Omental fat pad (tissue), 4 donors: ENCODE measurements around the gene SPINK4. TPM values are rescaled to one million over a fixed set of nuclear protein-coding genes. Genes with fewer than 3 reads are reported as not detected.
A peak's percentile ranks its signal among the peaks of the same experiment; 100 is the strongest.

Experiments used
- ATAC-seq: fragments of 150-250 bp; one replicate; pipeline ENCODE4 v1.9.1; 2016; ENCODE audit warnings: mild to moderate bottlenecking, moderate library complexity; ENCODE audit not compliant: low FRiP score
- DNase-seq: peaks from one replicate; pipeline ENCODE4 v3.0.0-alpha.2; 2019; ENCODE audit warnings: low spot score
- CTCF ChIP-seq, 3 donors: fragments of 450-650 bp; IDR thresholded peaks; one replicate each; pipeline ENCODE4 v1.5.1; 2016 to 2017; ENCODE audit warnings: antibody characterized with exemption in 3 of 3, mild to moderate bottlenecking in 3 of 3, moderate library complexity in 2 of 3
- total RNA-seq, 4 donors: library from RNA; depleted of rRNA; stranded (reverse); fragments of >200 nt; gene quantifications; one replicate each; pipeline ENCODE4 v1.1.0, GENCODE V29; 2016

SPINK4 gene
- total RNA-seq, 4 donors from 2014 or later = not detected

- TF ChIP-seq CTCF (IDR thresholded peaks at IDR 0.05) = no peak
- DNase-seq = no peak
- no peak for ATAC-seq
Observed at GRCh38 chr9:33287087-33287490, 47.1 kb downstream of the SPINK4 start.

- DNase-seq (no peak), ATAC-seq (no peak)
- no peak for TF ChIP-seq CTCF (IDR thresholded peaks at IDR 0.05)
Observed at GRCh38 chr9:33288235-33288634, 48.3 kb downstream of the SPINK4 start.

GRCh38 chr9:33288828-33289483, 49.0 kb downstream of the SPINK4 start:
- no peak for ATAC-seq
- DNase-seq = no peak

GRCh38 chr9:33289496-33289895, 49.5 kb downstream of the SPINK4 start:
- DNase-seq (no peak), ATAC-seq (no peak)
- no peak for TF ChIP-seq CTCF (IDR thresholded peaks at IDR 0.05)

More at GRCh38 chr9:33288828-33289483, 49.0 kb downstream of the SPINK4 start:
- TF ChIP-seq CTCF (IDR thresholded peaks at IDR 0.05) = no peak

- ATAC-seq = peak; percentile 8
- TF ChIP-seq CTCF (IDR thresholded peaks at IDR 0.05) = no peak
- no peak for DNase-seq
Observed at GRCh38 chr9:33289936-33290246, 49.9 kb downstream of the SPINK4 start.

- DNase-seq (peak; percentile 96), ATAC-seq (peak; percentile 91)
- TF ChIP-seq CTCF (IDR thresholded peaks at IDR 0.05) = no peak
Observed at GRCh38 chr9:33290247-33291030, 50.5 kb downstream of the SPINK4 start, which contains the start of gene NFX1. TSS of gene NFX1 (plus strand) at chr9:33290516. CDS start at chr9:33290573, 57 bp downstream.

GRCh38 chr9:33291031-33291397, 51.0 kb downstream of the SPINK4 start:
- TF ChIP-seq CTCF (IDR thresholded peaks at IDR 0.05) = no peak
- DNase-seq (no peak), ATAC-seq (no peak)
